Activated CD4-positive, alpha-beta T cell treated with anti-CD3 and anti-CD28 coated beads for 4 hours (primary cell): ENCODE data around the gene NAB1.

ENCODE experiments used
- DNase-seq, 2 donors: peaks; one replicate each; pipeline ENCODE4 v3.0.0-alpha.2; 2020

The NAB1 gene

GRCh38 chr2:190637903-190638618 lies 10.8 kb upstream of the NAB1 start:
- no peak for DNase-seq

- no peak for DNase-seq
Measured at GRCh38 chr2:190640117-190640516, 8.8 kb upstream of the NAB1 start.

- DNase-seq = no peak
Measured at GRCh38 chr2:190641469-190641868, 7.4 kb upstream of the NAB1 start.

GRCh38 chr2:190646780-190647522 lies 1.9 kb upstream of the NAB1 start:
- no peak for DNase-seq

GRCh38 chr2:190648289-190649034 lies 421 bp upstream of the NAB1 start:
- DNase-seq = peak; percentile 94 to 97

GRCh38 chr2:190649798-190650390 lies 1.0 kb downstream of the NAB1 start:
- peak; percentile 13 to 29 for DNase-seq

- DNase-seq = no peak
Measured at GRCh38 chr2:190651413-190651812, 2.5 kb downstream of the NAB1 start.

GRCh38 chr2:190653231-190653630 lies 4.3 kb downstream of the NAB1 start:
- DNase-seq = no peak

GRCh38 chr2:190653931-190654330 lies 5.0 kb downstream of the NAB1 start:
- no peak for DNase-seq

- DNase-seq = no peak
Measured at GRCh38 chr2:190655113-190655512, 6.2 kb downstream of the NAB1 start.

- no peak for DNase-seq
Measured at GRCh38 chr2:190655570-190655969, 6.7 kb downstream of the NAB1 start.

GRCh38 chr2:190656301-190656700 lies 7.4 kb downstream of the NAB1 start:
- DNase-seq = no peak

GRCh38 chr2:190657474-190658255 lies 8.8 kb downstream of the NAB1 start:
- no peak for DNase-seq

- DNase-seq = no peak
Measured at GRCh38 chr2:190659553-190659952, 10.7 kb downstream of the NAB1 start.

GRCh38 chr2:190662754-190663153 lies 13.9 kb downstream of the NAB1 start:
- no peak for DNase-seq

GRCh38 chr2:190663348-190663747 lies 14.5 kb downstream of the NAB1 start:
- no peak for DNase-seq

- no peak for DNase-seq
Measured at GRCh38 chr2:190663839-190664238, 15.0 kb downstream of the NAB1 start.

- no peak for DNase-seq
Measured at GRCh38 chr2:190664240-190664639, 15.4 kb downstream of the NAB1 start.

- no peak for DNase-seq
Measured at GRCh38 chr2:190666895-190667294, 18.0 kb downstream of the NAB1 start.

GRCh38 chr2:190668892-190669291 lies 20.0 kb downstream of the NAB1 start:
- no peak for DNase-seq

GRCh38 chr2:190670182-190670946 lies 21.5 kb downstream of the NAB1 start:
- no peak for DNase-seq
